Naive thymus-derived CD4-positive, alpha-beta T cell (primary cell): ENCODE data around the gene HNMT. TPM values are rescaled to one million over a fixed set of nuclear protein-coding genes. Genes with fewer than 3 reads are reported as not detected.
"Not testable (repeated sequence)": the region's sequence is repeated elsewhere in the genome, so short reads cannot be mapped to it uniquely, and the experiment has no call there.

Experiments used
- ATAC-seq: fragments of 150-1000 bp; cut with Tn5 transposase; 2 replicates; pipeline ENCODE4 v1.10.0; 2021; ENCODE audit warnings: mild to moderate bottlenecking, moderate library complexity
- CTCF ChIA-PET: fragments of 350-600 bp; sonication (Branson Sonifier 250); formaldehyde crosslinking; loops from one replicate; lab custom pipeline; 2021; ENCODE audit warnings: antibody characterized with exemption; lab: Charles Lee
- POLR2A ChIA-PET: fragments of 350-600 bp; sonication (Branson Sonifier 250); formaldehyde crosslinking; loops from one replicate; lab custom pipeline; 2021; ENCODE audit warnings: antibody characterized with exemption, inconsistent platforms; lab: Charles Lee
- DNase-seq, 9 donors: peaks; one replicate each; pipeline versions ENCODE4 v3.0.0 to v3.0.0-alpha.2; 2020 to 2022; ENCODE audit warnings: mixed read lengths in 1 of 9
- H3K27ac ChIP-seq: one replicate; pipeline ENCODE4 v1.7.0; 2013; ENCODE audit warnings: mild to moderate bottlenecking, low read depth, low read length, moderate library complexity
- H3K27me3 ChIP-seq, 2 donors: one replicate each; pipeline ENCODE4 v1.7.0; 2013; ENCODE audit warnings: low read length in 2 of 2, mild to moderate bottlenecking in 2 of 2, moderate library complexity in 2 of 2; ENCODE audit not compliant: control insufficient read depth in 2 of 2, insufficient read depth in 2 of 2
- H3K36me3 ChIP-seq, 3 experiments: 1 replicate in 2 of 3; 2 replicates in 1 of 3; pipeline ENCODE4 v1.7.0; 2013; ENCODE audit warnings: low read length in 3 of 3, mild to moderate bottlenecking in 3 of 3, moderate library complexity in 1 of 3; ENCODE audit not compliant: insufficient read depth in 3 of 3, control insufficient read depth in 2 of 3
- H3K4me1 ChIP-seq, 2 donors: one replicate each; pipeline ENCODE4 v1.7.0; 2013; ENCODE audit warnings: low read length in 2 of 2, mild to moderate bottlenecking in 2 of 2, moderate library complexity in 1 of 2; ENCODE audit not compliant: control insufficient read depth in 2 of 2, insufficient read depth in 2 of 2
- H3K4me3 ChIP-seq: 2 replicates; pipeline ENCODE4 v1.7.0; 2013; ENCODE audit warnings: mild to moderate bottlenecking, low read length
- H3K9me3 ChIP-seq, 3 experiments: 1 replicate in 2 of 3; 2 replicates in 1 of 3; pipeline ENCODE4 v1.7.0; 2013; ENCODE audit warnings: low read length in 3 of 3; ENCODE audit not compliant: control insufficient read depth in 2 of 3
- H3K27ac Mint-ChIP-seq, 9 donors: one replicate each; pipeline ENCODE4 v1.8.0; 2020 to 2022; ENCODE audit warnings: mixed read lengths in 9 of 9, mild to moderate bottlenecking in 8 of 9, moderate library complexity in 5 of 9, inconsistent platforms in 2 of 9
- H3K27me3 Mint-ChIP-seq, 5 donors: one replicate each; pipeline ENCODE4 v1.8.0; 2021 to 2022; ENCODE audit warnings: mixed read lengths in 5 of 5, mild to moderate bottlenecking in 1 of 5
- H3K36me3 Mint-ChIP-seq, 5 donors: one replicate each; pipeline ENCODE4 v1.8.0; 2020 to 2022; ENCODE audit warnings: mixed read lengths in 5 of 5, mild to moderate bottlenecking in 3 of 5, inconsistent platforms in 1 of 5
- H3K4me1 Mint-ChIP-seq, 7 donors: one replicate each; pipeline ENCODE4 v1.8.0; 2020 to 2022; ENCODE audit warnings: mixed read lengths in 7 of 7, mild to moderate bottlenecking in 3 of 7, inconsistent platforms in 1 of 7
- H3K4me3 Mint-ChIP-seq, 10 donors: one replicate each; pipeline ENCODE4 v1.8.0; 2020 to 2022; ENCODE audit warnings: mild to moderate bottlenecking in 10 of 10, mixed read lengths in 10 of 10, moderate library complexity in 6 of 10, inconsistent platforms in 2 of 10
- H3K9me3 Mint-ChIP-seq, 11 donors: one replicate each; pipeline ENCODE4 v1.8.0; 2020 to 2022; ENCODE audit warnings: mixed read lengths in 11 of 11, mild to moderate bottlenecking in 4 of 11, inconsistent platforms in 1 of 11, moderate library complexity in 1 of 11
- intact Hi-C, 2 donors: fragments of 100-400 bp; cut with micrococcal nuclease; formaldehyde crosslinking; loops; one replicate each; pipeline ENCODE4 v1.15.1; 2023
- polyA plus RNA-seq, 2 donors: library from polyadenylated mRNA; unstranded; fragments of 300-500 nt; fragmentation: Illumina TruSeq; gene quantifications; one replicate each; pipeline ENCODE4 v1.2.3, GENCODE V29; 2021
- total RNA-seq, 6 experiments: library from RNA in 5 of 6; stranded (reverse) in 5 of 6; gene quantifications; 1 replicate in 5 of 6; 2 replicates in 1 of 6; pipeline ENCODE4 v1.2.3 and lab custom pipeline; 2021 to 2026

The HNMT gene
- total RNA-seq (1 to 10 TPM in 4 of 5 experiments, not detected in 1; 1.1 to 7.5 (median 1.7) TPM), polyA plus RNA-seq (not detected), total RNA-seq (lab: John Stamatoyannopoulos, UW) (not detected)

DNA sequence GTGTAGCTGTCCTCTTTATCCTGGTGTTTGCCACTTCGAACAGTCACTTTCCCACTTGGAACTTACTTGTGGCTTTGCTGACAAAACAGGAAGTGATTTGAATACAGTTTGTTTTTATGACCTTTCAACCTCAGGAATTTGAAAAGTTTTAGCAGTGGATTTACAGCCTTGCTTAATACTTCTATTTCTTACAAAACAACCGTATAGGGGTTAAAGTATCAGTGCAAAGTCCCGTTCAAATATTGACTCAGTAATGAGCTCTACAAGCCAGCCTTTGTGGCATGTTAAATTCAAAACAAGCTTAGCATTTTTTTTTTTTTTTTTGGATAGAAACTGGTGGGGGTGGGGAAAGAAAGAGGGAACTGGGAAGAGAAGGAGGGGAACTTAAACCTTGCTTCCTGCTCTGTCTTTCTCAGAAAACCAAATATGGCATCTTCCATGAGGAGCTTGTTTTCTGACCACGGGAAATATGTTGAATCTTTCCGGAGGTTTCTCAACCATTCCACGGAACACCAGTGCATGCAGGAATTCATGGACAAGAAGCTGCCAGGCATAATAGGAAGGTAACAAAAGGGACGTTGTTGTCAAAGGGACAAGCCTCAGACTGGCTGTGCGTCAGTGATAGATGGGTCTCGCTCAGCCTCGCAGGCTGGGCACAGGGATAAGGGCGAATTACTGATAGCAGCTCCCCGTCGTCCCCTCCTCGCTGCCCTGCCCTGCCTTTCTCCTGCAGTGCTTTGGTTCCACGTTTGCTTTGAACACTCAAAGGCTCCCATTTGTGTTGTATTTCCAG lies at the start of gene HNMT:
Gene HNMT, plus strand, starts transcription at position 408 of the 793 bp plus-strand sequence. Its CDS starts 19 bp downstream, at position 427.
- Histone ChIP-seq H3K36me3 (no peaks in the 10 kb centered on the region), H3K27ac (no peak within 1 kb of the TSS), H3K4me1 (no peaks in the 10 kb centered on the region), H3K27me3 (no peaks in the 10 kb centered on the region), H3K4me3 (no peak within 1 kb of the TSS), H3K9me3 (no peaks in the 10 kb centered on the region)
- Mint-ChIP-seq H3K27ac (no peak within 1 kb of the TSS), H3K4me3 (no peak within 1 kb of the TSS), H3K36me3 (no peaks in the 10 kb centered on the region), H3K27me3 (peaks cover 0 to 18% (median 2%) of the 10 kb centered on the region in 5 donors), H3K4me1 (peaks cover 0 to 2% (median 0%) of the 10 kb centered on the region in 7 donors), H3K9me3 (peaks cover 0 to 4% (median 0%) of the 10 kb centered on the region in 11 donors)
- ChIA-PET POLR2A (no interaction called here), CTCF (no interaction called here)
- DNase-seq (no peak), ATAC-seq (no peak)
- intact Hi-C loops, result no loop called here

DNA sequence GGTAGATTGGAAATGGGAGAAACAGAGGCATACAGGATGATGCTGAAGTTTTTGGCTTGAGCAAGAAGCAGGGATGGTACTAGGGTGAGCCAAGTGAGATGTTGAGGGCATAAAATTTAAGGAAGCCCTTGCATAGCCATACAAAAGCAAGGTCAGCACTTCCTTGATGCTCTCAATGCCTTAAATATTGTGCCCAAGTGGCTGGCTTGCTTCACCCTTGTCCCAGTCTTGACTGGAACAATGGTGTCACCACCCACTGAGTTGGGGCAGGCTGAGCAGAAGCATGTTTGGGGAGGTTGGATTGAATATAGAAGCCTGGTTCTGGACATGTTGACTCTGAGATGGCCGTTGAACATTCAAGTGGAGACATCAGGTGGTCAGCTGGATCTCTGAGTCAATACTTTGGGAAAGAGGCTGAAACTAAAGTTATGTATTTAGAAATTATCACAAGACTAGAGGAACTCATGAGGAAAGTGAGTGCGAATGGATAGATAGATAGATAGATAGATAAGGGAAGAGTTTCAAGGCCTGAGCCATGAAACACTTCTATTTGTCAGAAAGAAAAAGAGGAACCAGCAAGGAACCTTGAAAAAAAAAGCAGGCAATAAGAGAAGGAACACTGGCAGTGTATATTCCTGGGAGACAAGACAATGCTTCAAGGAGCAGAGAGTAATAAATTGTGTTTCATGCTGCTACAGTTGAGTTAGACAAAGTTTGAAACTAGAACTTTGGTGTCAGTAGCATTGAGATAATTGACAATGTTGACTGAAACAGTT lies 43.0 kb upstream of the HNMT start:
- intact Hi-C loops, result no loop called here
- ChIA-PET CTCF (no interaction called here), POLR2A (no interaction called here)
- no peak overlapping the region for H3K4me3 ChIP-seq
- no peaks in the 10 kb centered on the region for H3K27me3 ChIP-seq
- Mint-ChIP-seq H3K4me1 (peaks cover 0 to 2% (median 0%) of the 10 kb centered on the region in 7 donors), H3K27me3 (peaks cover 0 to 22% (median 5%) of the 10 kb centered on the region in 5 donors), H3K36me3 (no peaks in the 10 kb centered on the region), H3K27ac (no peak overlapping the region), H3K9me3 (peaks cover 0 to 1% (median 0%) of the 10 kb centered on the region in 11 donors), H3K4me3 (no peak overlapping the region)
- no peak overlapping the region for H3K27ac ChIP-seq
- H3K4me1 ChIP-seq, result no peaks in the 10 kb centered on the region
- ATAC-seq (no peak), DNase-seq (no peak)
- H3K9me3 ChIP-seq, result no peaks in the 10 kb centered on the region
- H3K36me3 ChIP-seq, result no peaks in the 10 kb centered on the region

DNA sequence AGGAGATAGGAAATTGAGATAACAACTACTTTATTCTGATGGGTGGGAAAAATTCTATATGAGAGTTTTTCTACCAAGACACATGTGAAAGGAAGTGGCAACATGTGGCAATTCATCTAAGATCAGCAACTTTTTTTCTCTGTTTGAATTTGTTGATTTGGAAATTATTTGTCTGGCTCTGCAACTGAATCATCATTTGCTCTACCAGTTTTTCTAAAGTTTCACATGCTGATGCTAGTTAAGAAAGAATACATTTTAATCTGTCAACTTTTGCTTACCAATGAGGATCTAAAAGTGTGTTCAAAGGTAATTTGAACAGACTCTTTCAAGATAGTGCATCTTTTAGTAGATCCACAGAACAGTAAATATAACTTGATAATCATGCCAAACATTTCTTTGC lies 42.1 kb upstream of the HNMT start:
- H3K27me3 ChIP-seq, H3K4me3 ChIP-seq, H3K36me3 ChIP-seq, H3K9me3 Mint-ChIP-seq, H3K4me3 Mint-ChIP-seq, H3K4me1 Mint-ChIP-seq, DNase-seq, H3K27ac ChIP-seq, POLR2A ChIA-PET, ATAC-seq, H3K27ac Mint-ChIP-seq, intact Hi-C loops, H3K9me3 ChIP-seq, CTCF ChIA-PET, H3K36me3 Mint-ChIP-seq, H3K4me1 ChIP-seq: not testable (repeated sequence)
- peaks cover 0 to 16% (median 5%) of the 10 kb centered on the region in 5 donors for H3K27me3 Mint-ChIP-seq

DNA sequence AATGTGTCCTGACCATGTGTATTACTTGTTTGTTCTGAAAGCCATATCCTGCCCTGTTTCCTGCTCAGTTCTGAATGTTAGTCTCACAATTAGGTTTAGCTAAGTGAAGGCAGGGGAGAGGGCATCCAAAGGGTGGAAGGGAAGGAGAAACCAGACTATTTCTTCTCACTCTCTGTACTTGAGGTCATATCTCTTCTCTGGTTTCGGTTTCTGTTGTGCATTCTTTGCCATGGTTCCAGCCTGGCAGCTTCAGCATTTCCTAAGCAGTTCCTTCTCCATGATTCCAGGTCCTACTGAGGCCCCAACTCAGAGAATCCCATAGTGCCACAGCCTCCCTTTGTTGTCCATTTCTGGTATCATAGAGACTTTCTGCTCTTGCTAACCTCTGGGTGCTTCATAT lies 40.3 kb upstream of the HNMT start:
- Histone ChIP-seq H3K9me3 (no peaks in the 10 kb centered on the region), H3K4me3 (no peak overlapping the region), H3K36me3 (no peaks in the 10 kb centered on the region), H3K4me1 (no peaks in the 10 kb centered on the region), H3K27ac (no peak overlapping the region), H3K27me3 (no peaks in the 10 kb centered on the region)
- POLR2A ChIA-PET, result no interaction called here
- intact Hi-C loops, result no loop called here
- ATAC-seq, result no peak
- peaks cover 0 to 2% (median 0%) of the 10 kb centered on the region in 11 donors for H3K9me3 Mint-ChIP-seq
- peaks cover 0 to 2% (median 0%) of the 10 kb centered on the region in 7 donors for H3K4me1 Mint-ChIP-seq
- H3K27me3 Mint-ChIP-seq, result peaks cover 0 to 16% (median 5%) of the 10 kb centered on the region in 5 donors
- CTCF ChIA-PET, result no interaction called here
- H3K36me3 Mint-ChIP-seq, result no peaks in the 10 kb centered on the region
- no peak for DNase-seq
- H3K27ac Mint-ChIP-seq, result no peak overlapping the region
- no peak overlapping the region for H3K4me3 Mint-ChIP-seq

DNA sequence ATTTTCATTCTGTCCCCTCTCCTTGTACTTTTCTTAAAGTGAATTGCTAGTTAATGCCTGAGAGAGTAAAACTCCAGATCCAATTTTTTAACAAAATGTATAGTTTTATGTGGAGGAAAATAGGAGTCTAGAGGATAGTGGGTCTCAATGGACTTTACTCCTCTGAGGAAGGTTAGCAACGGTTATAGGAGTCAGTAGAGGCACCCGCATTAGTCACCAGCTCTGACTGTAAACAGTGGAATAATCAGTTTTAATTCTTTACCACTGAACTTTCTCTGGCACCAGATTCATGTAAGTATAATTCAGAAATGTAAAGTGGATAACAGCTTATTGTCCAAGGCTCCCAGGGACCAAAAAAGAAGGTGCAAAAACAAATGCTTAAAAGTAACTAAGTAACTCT lies 38.7 kb upstream of the HNMT start:
- ChIA-PET CTCF (no interaction called here), POLR2A (no interaction called here)
- ATAC-seq (no peak), DNase-seq (no peak)
- H3K27ac Mint-ChIP-seq, result no peak overlapping the region
- H3K27ac ChIP-seq, result no peak overlapping the region
- peaks cover 0 to 12% (median 0%) of the 10 kb centered on the region in 5 donors for H3K27me3 Mint-ChIP-seq
- no peaks in the 10 kb centered on the region for H3K36me3 ChIP-seq
- H3K4me3 ChIP-seq, result no peak overlapping the region
- no peak overlapping the region for H3K4me3 Mint-ChIP-seq
- peaks cover 0 to 2% (median 0%) of the 10 kb centered on the region in 7 donors for H3K4me1 Mint-ChIP-seq
- H3K9me3 Mint-ChIP-seq, result peaks cover 0 to 2% (median 0%) of the 10 kb centered on the region in 11 donors
- H3K4me1 ChIP-seq, result no peaks in the 10 kb centered on the region
- no peaks in the 10 kb centered on the region for H3K27me3 ChIP-seq
- intact Hi-C loops, result no loop called here
- H3K9me3 ChIP-seq, result no peaks in the 10 kb centered on the region
- no peaks in the 10 kb centered on the region for H3K36me3 Mint-ChIP-seq

DNA sequence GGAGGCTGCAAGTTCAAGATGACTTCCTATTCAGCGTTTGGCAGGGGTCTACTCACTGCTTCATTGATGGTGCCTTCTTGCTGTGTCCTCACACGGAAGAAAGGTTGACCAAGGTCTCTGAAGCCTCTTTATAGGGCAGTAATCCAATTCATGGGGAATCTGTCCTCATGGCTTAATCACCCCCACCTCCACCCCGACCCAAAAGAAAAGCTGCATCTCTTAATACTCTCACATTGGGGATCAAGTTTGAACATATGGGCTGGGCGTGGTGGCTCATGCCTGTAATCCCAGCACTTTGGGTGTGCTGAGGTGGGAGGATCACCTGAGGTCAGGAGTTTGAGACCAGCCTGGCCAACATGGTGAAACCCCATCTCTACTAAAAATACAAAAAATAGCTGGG lies 36.4 kb upstream of the HNMT start:
- H3K36me3 Mint-ChIP-seq, result no peaks in the 10 kb centered on the region
- intact Hi-C loops, result no loop called here
- Histone ChIP-seq H3K9me3 (no peaks in the 10 kb centered on the region), H3K4me1 (no peaks in the 10 kb centered on the region), H3K36me3 (no peaks in the 10 kb centered on the region), H3K27ac (no peak overlapping the region), H3K27me3 (no peaks in the 10 kb centered on the region), H3K4me3 (no peak overlapping the region)
- ChIA-PET CTCF (no interaction called here), POLR2A (no interaction called here)
- H3K27ac Mint-ChIP-seq, result no peak overlapping the region
- H3K27me3 Mint-ChIP-seq, result peaks cover 0 to 12% (median 0%) of the 10 kb centered on the region in 5 donors
- peaks cover 0 to 3% (median 0%) of the 10 kb centered on the region in 11 donors for H3K9me3 Mint-ChIP-seq
- ATAC-seq (no peak), DNase-seq (no peak)
- H3K4me3 Mint-ChIP-seq, result no peak overlapping the region
- H3K4me1 Mint-ChIP-seq, result no peaks in the 10 kb centered on the region
